IPS DF 6.9 (cell line): ENCODE results near the gene TPBGL.
"Not testable (repeated sequence)": the region's sequence is repeated elsewhere in the genome, so short reads cannot be mapped to it uniquely, and the experiment has no call there.

ENCODE experiments used
- DNase-seq: peaks from one replicate; pipeline ENCODE4 v3.0.0-alpha.2; 2013; ENCODE audit warnings: low read depth, low spot score
- H3K27ac ChIP-seq: one replicate; pipeline ENCODE4 v1.5.1; 2013; ENCODE audit warnings: low read length, control low read depth
- H3K27me3 ChIP-seq: 2 replicates; pipeline ENCODE4 v1.6.1; 2013; ENCODE audit warnings: mild to moderate bottlenecking, low read length; ENCODE audit not compliant: control insufficient read depth, insufficient read depth
- H3K36me3 ChIP-seq: 2 replicates; pipeline ENCODE4 v1.6.1; 2013; ENCODE audit warnings: low read length; ENCODE audit not compliant: control insufficient read depth, insufficient read depth
- H3K4me1 ChIP-seq: 2 replicates; pipeline ENCODE4 v1.6.1; 2013; ENCODE audit warnings: low read length; ENCODE audit not compliant: control insufficient read depth, insufficient read depth
- H3K4me3 ChIP-seq: 2 replicates; pipeline ENCODE4 v1.5.1; 2013; ENCODE audit warnings: mild to moderate bottlenecking, low read length
- H3K9me3 ChIP-seq: 2 replicates; pipeline ENCODE4 v1.6.1; 2013; ENCODE audit warnings: low read length, inconsistent platforms; ENCODE audit not compliant: control insufficient read depth, insufficient read depth
- WGBS: extraction: QIAGEN DNeasy Blood & Tissue Kit; methylation state at CpG from one replicate; pipeline ENCODE4 v1.1.7; 2013; ENCODE audit warnings: mixed read lengths, missing lambda C conversion rate; ENCODE audit not compliant: insufficient read length, insufficient coverage; 5-methylcytosine and 5-hydroxymethylcytosine counted together

TPBGL gene

GRCh38 chr11:75272821-75273301 lies 32.3 kb downstream of the TPBGL start:
- H3K4me1 ChIP-seq = no peaks in the 10 kb centered on the region
- H3K36me3 ChIP-seq = peaks cover 4% of the 10 kb centered on the region; the same call in 1 of the 2 replicates
- no peak for DNase-seq
- H3K27me3 ChIP-seq = no peaks in the 10 kb centered on the region
- WGBS = no CpG with 5 or more reads among the region's 12 CpGs
- H3K9me3 ChIP-seq = no peaks in the 10 kb centered on the region
- no peak overlapping the region for H3K27ac ChIP-seq
- no peak overlapping the region for H3K4me3 ChIP-seq

GRCh38 chr11:75273411-75274391 lies 33.1 kb downstream of the TPBGL start:
- no peaks in the 10 kb centered on the region for H3K27me3 ChIP-seq
- no peak overlapping the region for H3K4me3 ChIP-seq
- H3K27ac ChIP-seq = no peak overlapping the region
- DNase-seq = no peak
- no peaks in the 10 kb centered on the region for H3K9me3 ChIP-seq
- no peaks in the 10 kb centered on the region for H3K4me1 ChIP-seq
- no CpG with 5 or more reads among the region's 15 CpGs for WGBS
- peaks cover 8% of the 10 kb centered on the region; the same call in 1 of the 2 replicates for H3K36me3 ChIP-seq

- H3K27ac ChIP-seq, H3K4me1 ChIP-seq, H3K9me3 ChIP-seq, H3K27me3 ChIP-seq, DNase-seq, H3K36me3 ChIP-seq, H3K4me3 ChIP-seq: not testable (repeated sequence)
- no CpG with 5 or more reads among the region's 3 CpGs for WGBS
Observed at GRCh38 chr11:75274716-75275115, 34.1 kb downstream of the TPBGL start.

- no peak for DNase-seq
- H3K4me1 ChIP-seq = no peaks in the 10 kb centered on the region
- H3K27ac ChIP-seq = no peak overlapping the region
- no peaks in the 10 kb centered on the region for H3K9me3 ChIP-seq
- no CpG with 5 or more reads among the region's 6 CpGs for WGBS
- H3K27me3 ChIP-seq = no peaks in the 10 kb centered on the region
- peaks cover 8% of the 10 kb centered on the region; the same call in 1 of the 2 replicates for H3K36me3 ChIP-seq
- no peak overlapping the region for H3K4me3 ChIP-seq
Observed at GRCh38 chr11:75275581-75275980, 35.0 kb downstream of the TPBGL start.

- H3K36me3 ChIP-seq = peaks cover 8% of the 10 kb centered on the region; the same call in 1 of the 2 replicates
- H3K9me3 ChIP-seq = no peaks in the 10 kb centered on the region
- DNase-seq = no peak
- WGBS = 100% methylated on average over 1 of the region's 2 CpGs
- H3K27me3 ChIP-seq = no peaks in the 10 kb centered on the region
- no peak overlapping the region for H3K27ac ChIP-seq
- no peak overlapping the region for H3K4me3 ChIP-seq
- no peaks in the 10 kb centered on the region for H3K4me1 ChIP-seq
Observed at GRCh38 chr11:75276186-75276585, 35.6 kb downstream of the TPBGL start.

- no peak for DNase-seq
- Histone ChIP-seq H3K9me3 (no peaks in the 10 kb centered on the region), H3K4me1 (no peaks in the 10 kb centered on the region), H3K27me3 (no peaks in the 10 kb centered on the region), H3K36me3 (peaks cover 8% of the 10 kb centered on the region; the same call in 1 of the 2 replicates), H3K27ac (no peak overlapping the region), H3K4me3 (no peak overlapping the region)
- no CpG with 5 or more reads among the region's 6 CpGs for WGBS
Observed at GRCh38 chr11:75276686-75277085, 36.1 kb downstream of the TPBGL start.

- Histone ChIP-seq H3K27ac (no peak overlapping the region), H3K36me3 (peaks cover 8% of the 10 kb centered on the region; the same call in 1 of the 2 replicates), H3K4me3 (no peak overlapping the region), H3K9me3 (no peaks in the 10 kb centered on the region), H3K27me3 (no peaks in the 10 kb centered on the region), H3K4me1 (no peaks in the 10 kb centered on the region)
- WGBS = no CpG with 5 or more reads among the region's 11 CpGs
- no peak for DNase-seq
Observed at GRCh38 chr11:75277211-75277805, 36.7 kb downstream of the TPBGL start.

- Histone ChIP-seq H3K9me3 (no peaks in the 10 kb centered on the region), H3K27me3 (no peaks in the 10 kb centered on the region), H3K4me1 (no peaks in the 10 kb centered on the region), H3K4me3 (no peak overlapping the region), H3K36me3 (peaks cover 8% of the 10 kb centered on the region; the same call in 1 of the 2 replicates), H3K27ac (no peak overlapping the region)
- WGBS = no CpG with 5 or more reads among the region's 13 CpGs
- no peak for DNase-seq
Observed at GRCh38 chr11:75277991-75278790, 37.6 kb downstream of the TPBGL start.

GRCh38 chr11:75279273-75279672 lies 38.7 kb downstream of the TPBGL start:
- H3K9me3 ChIP-seq = no peaks in the 10 kb centered on the region
- H3K4me1 ChIP-seq = peaks cover 2% of the 10 kb centered on the region
- H3K36me3 ChIP-seq = peaks cover 4% of the 10 kb centered on the region; the same call in 1 of the 2 replicates
- DNase-seq = no peak
- WGBS = no CpG with 5 or more reads among the region's 5 CpGs
- H3K4me3 ChIP-seq = no peak overlapping the region
- no peak overlapping the region for H3K27ac ChIP-seq
- no peaks in the 10 kb centered on the region for H3K27me3 ChIP-seq

- no CpG with 5 or more reads among the region's 9 CpGs for WGBS
- H3K4me1 ChIP-seq = peaks cover 2% of the 10 kb centered on the region
- no peak overlapping the region for H3K27ac ChIP-seq
- no peaks in the 10 kb centered on the region for H3K27me3 ChIP-seq
- H3K9me3 ChIP-seq = no peaks in the 10 kb centered on the region
- no peak overlapping the region for H3K4me3 ChIP-seq
- H3K36me3 ChIP-seq = peaks cover 4% of the 10 kb centered on the region; the same call in 1 of the 2 replicates
- peak; percentile 89 for DNase-seq
Observed at GRCh38 chr11:75280227-75280701, 39.7 kb downstream of the TPBGL start.
